Keratinocyte (primary cell): ENCODE results near the gene ICE2.

Experiments
- EZH2 ChIP-seq: IDR thresholded peaks from one replicate; pipeline ENCODE4 v1.6.1; 2012; ENCODE audit warnings: inconsistent platforms, mild to moderate bottlenecking, low read length, moderate library complexity
- TF ChIP-seq, protein P1 (sequence below), 3 experiments: IDR thresholded peaks in 1 of 3; conservative IDR thresholded peaks in 1 of 3; optimal IDR thresholded peaks in 1 of 3; 2 replicates in 2 of 3; 3 replicates in 1 of 3; pipeline versions ENCODE3 to v1.5.1; 2011; ENCODE audit warnings: low read length in 3 of 3, mild to moderate bottlenecking in 3 of 3, moderate library complexity in 2 of 3, control low read depth in 1 of 3, inconsistent platforms in 1 of 3; ENCODE audit not compliant: insufficient read depth in 2 of 3; ENCODE audit errors: extremely low read depth in 1 of 3

- TF ChIP-seq, protein P1, sequence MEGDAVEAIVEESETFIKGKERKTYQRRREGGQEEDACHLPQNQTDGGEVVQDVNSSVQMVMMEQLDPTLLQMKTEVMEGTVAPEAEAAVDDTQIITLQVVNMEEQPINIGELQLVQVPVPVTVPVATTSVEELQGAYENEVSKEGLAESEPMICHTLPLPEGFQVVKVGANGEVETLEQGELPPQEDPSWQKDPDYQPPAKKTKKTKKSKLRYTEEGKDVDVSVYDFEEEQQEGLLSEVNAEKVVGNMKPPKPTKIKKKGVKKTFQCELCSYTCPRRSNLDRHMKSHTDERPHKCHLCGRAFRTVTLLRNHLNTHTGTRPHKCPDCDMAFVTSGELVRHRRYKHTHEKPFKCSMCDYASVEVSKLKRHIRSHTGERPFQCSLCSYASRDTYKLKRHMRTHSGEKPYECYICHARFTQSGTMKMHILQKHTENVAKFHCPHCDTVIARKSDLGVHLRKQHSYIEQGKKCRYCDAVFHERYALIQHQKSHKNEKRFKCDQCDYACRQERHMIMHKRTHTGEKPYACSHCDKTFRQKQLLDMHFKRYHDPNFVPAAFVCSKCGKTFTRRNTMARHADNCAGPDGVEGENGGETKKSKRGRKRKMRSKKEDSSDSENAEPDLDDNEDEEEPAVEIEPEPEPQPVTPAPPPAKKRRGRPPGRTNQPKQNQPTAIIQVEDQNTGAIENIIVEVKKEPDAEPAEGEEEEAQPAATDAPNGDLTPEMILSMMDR (optimal IDR thresholded peaks at IDR 0.05 in 1 of 3, IDR thresholded peaks at IDR 0.05 in 1 of 3, conservative IDR thresholded peaks at IDR 0.05 in 1 of 3; ENCODE audit: extremely low read depth in 1 of 3, insufficient read depth in 2 of 3, low read length in 3 of 3): no peak
- no peak for TF ChIP-seq EZH2
These were observed 2.2 kb downstream of the ICE2 start for GRCh38 chr15:60476713-60477112.
